Gastrocnemius medialis (tissue), 4 donors: Measurements from ENCODE around the gene CRYM.

Source experiments
- POLR2A ChIP-seq, 2 donors: fragments of 450-650 bp; IDR thresholded peaks; one replicate each; pipeline ENCODE4 v1.6.1; 2017; ENCODE audit warnings: antibody characterized with exemption in 2 of 2, mild to moderate bottlenecking in 2 of 2, moderate library complexity in 2 of 2
- TF ChIP-seq, protein P1 (sequence below), 5 experiments: fragments of 450-650 bp in 3 of 5; fragments of 200-600 bp in 2 of 5; sonication (generic) in 2 of 5; IDR thresholded peaks in 4 of 5; conservative IDR thresholded peaks in 1 of 5; 1 replicate in 4 of 5; 2 replicates in 1 of 5; pipeline ENCODE4 v1.5.1; 2016 to 2019; ENCODE audit warnings: antibody characterized with exemption in 5 of 5, mild to moderate bottlenecking in 3 of 5, moderate library complexity in 3 of 5

GRCh38 chr16:21233045-21233520 lies 45.0 kb downstream of the CRYM start:
- TF ChIP-seq POLR2A (IDR thresholded peaks at IDR 0.05): no peak
- TF ChIP-seq, protein P1, sequence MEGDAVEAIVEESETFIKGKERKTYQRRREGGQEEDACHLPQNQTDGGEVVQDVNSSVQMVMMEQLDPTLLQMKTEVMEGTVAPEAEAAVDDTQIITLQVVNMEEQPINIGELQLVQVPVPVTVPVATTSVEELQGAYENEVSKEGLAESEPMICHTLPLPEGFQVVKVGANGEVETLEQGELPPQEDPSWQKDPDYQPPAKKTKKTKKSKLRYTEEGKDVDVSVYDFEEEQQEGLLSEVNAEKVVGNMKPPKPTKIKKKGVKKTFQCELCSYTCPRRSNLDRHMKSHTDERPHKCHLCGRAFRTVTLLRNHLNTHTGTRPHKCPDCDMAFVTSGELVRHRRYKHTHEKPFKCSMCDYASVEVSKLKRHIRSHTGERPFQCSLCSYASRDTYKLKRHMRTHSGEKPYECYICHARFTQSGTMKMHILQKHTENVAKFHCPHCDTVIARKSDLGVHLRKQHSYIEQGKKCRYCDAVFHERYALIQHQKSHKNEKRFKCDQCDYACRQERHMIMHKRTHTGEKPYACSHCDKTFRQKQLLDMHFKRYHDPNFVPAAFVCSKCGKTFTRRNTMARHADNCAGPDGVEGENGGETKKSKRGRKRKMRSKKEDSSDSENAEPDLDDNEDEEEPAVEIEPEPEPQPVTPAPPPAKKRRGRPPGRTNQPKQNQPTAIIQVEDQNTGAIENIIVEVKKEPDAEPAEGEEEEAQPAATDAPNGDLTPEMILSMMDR (IDR thresholded peaks at IDR 0.05 in 4 of 5, conservative IDR thresholded peaks at IDR 0.05 in 1 of 5): no peak
